ENCODE measurements around the gene CGA.
"Not testable (repeated sequence)": the region's sequence is repeated elsewhere in the genome, so short reads cannot be mapped to it uniquely, and the experiment has no call there.

Gene CGA

DNA sequence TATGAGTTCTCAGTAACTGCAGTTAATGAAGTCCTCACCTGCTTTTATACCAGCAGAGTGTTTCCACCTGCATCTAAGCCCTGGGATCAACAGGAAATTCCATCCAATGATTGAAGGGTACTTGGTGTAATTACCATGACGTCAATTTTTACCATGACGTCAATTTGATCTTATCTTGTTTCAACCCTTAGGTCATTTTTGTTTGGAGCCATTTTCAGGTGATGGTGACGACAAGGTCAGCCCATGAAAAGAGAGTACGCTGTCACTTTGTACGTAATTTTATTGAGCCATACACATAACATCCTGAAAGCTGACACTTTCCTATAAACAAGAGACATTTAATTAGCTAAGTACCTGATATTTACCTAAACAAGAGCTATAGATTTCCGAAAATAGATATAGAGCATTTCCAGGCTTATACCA, at the start of gene CGA:
TSS of gene CGA (minus strand) at position 20 of the 423 bp plus-strand sequence. CDS start 6,906 bp downstream, outside the sequence.
- Mint-ChIP-seq H3K9me3 (no peaks in the 10 kb centered on the region), H3K27ac (no peak within 1 kb of the TSS), H3K36me3 (no peaks in the 10 kb centered on the region), H3K4me3 (no peak within 1 kb of the TSS), H3K4me1 (no peaks in the 10 kb centered on the region)
- DNase-seq (ENCODE audit: low spot score in 2 of 2) (no peak), ATAC-seq (no peak)

DNA sequence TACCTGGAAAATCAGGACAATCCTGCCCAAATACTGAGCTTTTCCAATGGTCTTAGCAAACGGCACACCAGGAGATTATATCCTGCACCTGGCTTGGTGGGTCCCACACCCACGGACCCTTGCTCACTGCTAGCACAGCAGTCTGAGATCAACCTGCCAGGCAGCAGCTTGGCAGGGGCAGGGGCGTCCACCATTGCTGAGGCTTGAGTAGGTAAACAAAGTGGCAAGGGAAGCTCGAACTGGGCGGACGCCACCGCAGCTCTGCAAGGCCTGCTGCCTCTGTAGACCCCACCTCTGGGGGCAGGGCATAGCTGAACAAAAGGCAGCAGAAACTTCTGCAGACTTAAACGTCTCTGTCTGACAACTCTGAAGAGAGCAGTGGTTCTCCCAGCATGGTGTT, 45.0 kb upstream of the CGA start:
- not testable (repeated sequence) for H3K27ac Mint-ChIP-seq; H3K9me3 Mint-ChIP-seq; ATAC-seq; H3K36me3 Mint-ChIP-seq; H3K4me3 Mint-ChIP-seq; DNase-seq (ENCODE audit: low spot score in 2 of 2); H3K4me1 Mint-ChIP-seq

DNA sequence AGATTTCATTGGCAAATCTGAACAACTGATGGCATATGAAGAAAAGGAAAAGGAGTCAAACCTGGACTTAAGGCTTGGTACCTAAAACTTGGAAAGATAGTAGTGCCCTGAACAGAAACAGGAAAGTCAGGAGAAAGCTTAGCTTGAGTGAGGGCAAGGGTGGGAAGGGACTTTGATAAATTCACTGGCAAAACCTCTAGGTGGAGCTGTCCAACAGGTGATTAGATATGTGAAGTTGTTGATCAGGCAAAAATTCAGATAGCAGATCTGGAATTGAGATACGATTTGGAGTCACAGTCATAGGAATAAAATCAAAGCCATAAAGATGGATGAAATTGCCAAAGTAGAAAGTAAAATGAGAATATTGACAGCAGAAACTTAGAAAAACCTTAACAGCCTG, 44.3 kb upstream of the CGA start:
- ATAC-seq: peak; percentile 73
- Mint-ChIP-seq H3K9me3 (no peaks in the 10 kb centered on the region), H3K4me3 (no peak overlapping the region), H3K27ac (no peak overlapping the region), H3K4me1 (no peaks in the 10 kb centered on the region), H3K36me3 (no peaks in the 10 kb centered on the region)
- DNase-seq (ENCODE audit: low spot score in 2 of 2): peak in 1 of 2 donors; percentile 23

DNA sequence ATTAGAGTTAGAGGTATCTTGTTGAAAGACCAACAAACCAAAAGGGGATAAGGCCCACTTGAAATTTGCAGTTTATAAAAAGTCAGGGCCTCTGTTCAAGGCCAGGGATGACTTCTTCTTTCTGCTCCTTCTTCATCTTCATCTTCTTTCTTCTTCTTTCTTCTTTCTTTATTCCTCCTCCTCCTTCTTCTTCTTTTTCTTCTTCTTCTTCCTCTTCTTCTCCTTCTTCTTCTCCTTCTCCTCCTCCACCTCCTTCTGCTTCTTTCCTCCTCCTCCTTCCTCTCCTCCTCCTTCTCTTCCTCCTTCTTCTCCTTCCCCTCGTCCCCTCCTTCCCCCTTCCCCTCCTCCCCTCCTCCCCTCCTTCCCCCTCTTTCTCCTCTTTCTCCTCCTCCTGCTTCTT, 42.1 kb upstream of the CGA start:
- ATAC-seq (no peak), DNase-seq (ENCODE audit: low spot score in 2 of 2) (no peak)
- no peaks in the 10 kb centered on the region for H3K36me3 Mint-ChIP-seq
- H3K9me3 Mint-ChIP-seq: no peaks in the 10 kb centered on the region
- no peak overlapping the region for H3K4me3 Mint-ChIP-seq
- no peaks in the 10 kb centered on the region for H3K4me1 Mint-ChIP-seq
- H3K27ac Mint-ChIP-seq: no peak overlapping the region

DNA sequence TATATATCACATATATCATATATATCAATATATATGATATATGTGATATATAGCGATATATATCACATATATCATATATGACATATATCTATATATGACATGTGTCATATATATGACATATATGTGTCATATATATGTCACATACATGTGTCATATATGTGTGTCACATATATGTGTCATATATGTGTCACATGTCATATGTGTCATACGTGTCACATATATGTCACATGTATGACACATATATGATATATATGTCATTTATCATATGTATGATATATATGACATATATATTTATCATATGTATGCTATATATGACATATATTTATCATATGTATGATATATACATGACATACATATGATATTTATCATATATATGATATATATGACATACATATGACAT, 32.8 kb upstream of the CGA start:
- ATAC-seq (no peak), DNase-seq (ENCODE audit: low spot score in 2 of 2) (no peak)
- no peaks in the 10 kb centered on the region for H3K9me3 Mint-ChIP-seq
- H3K27ac Mint-ChIP-seq: no peak overlapping the region
- no peaks in the 10 kb centered on the region for H3K4me1 Mint-ChIP-seq
- no peaks in the 10 kb centered on the region for H3K36me3 Mint-ChIP-seq
- no peak overlapping the region for H3K4me3 Mint-ChIP-seq

DNA sequence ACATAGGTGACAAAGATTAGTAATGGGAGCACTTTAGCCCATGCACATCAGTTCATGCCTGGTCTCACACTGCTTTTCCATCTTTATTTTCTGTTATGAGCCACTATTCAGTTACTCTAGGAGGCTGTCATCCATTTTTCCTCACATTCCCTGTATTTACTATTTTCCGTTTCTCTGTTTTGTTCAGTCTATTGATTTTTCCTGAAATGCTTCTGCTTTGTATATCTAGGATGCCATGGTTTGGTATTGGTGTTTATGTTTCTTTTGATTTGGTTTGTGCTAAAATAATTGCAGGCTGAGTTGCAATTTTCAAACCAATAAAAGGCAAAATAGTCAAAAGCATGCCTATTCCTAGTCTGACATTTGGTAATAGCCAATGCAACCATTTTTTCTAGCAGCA, 31.6 kb upstream of the CGA start:
- Mint-ChIP-seq H3K27ac (no peak overlapping the region), H3K36me3 (no peaks in the 10 kb centered on the region), H3K4me1 (no peaks in the 10 kb centered on the region), H3K4me3 (no peak overlapping the region), H3K9me3 (no peaks in the 10 kb centered on the region)
- ATAC-seq (no peak), DNase-seq (ENCODE audit: low spot score in 2 of 2) (no peak)

DNA sequence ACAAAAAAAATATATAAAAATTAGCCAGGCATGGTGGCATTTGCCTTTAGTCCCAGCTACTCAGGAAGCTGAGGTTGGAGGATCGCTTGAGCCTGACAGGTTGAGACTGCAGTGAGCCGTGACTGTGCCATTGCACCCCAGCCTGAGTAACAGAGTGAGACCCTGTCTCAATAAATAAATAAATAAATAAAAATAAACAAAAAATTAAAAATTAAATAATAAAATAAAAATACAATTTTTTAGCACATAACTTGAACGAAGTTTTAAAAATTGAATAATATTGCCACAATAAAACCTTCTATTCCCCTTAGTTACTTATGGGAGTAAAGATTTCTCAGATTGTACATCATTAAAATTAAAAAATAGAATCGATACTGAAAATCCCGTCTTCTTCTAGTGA, 29.2 kb upstream of the CGA start:
- Mint-ChIP-seq H3K36me3 (no peaks in the 10 kb centered on the region), H3K27ac (no peak overlapping the region), H3K9me3 (no peaks in the 10 kb centered on the region), H3K4me3 (no peak overlapping the region), H3K4me1 (no peaks in the 10 kb centered on the region)
- ATAC-seq (no peak), DNase-seq (ENCODE audit: low spot score in 2 of 2) (no peak)

DNA sequence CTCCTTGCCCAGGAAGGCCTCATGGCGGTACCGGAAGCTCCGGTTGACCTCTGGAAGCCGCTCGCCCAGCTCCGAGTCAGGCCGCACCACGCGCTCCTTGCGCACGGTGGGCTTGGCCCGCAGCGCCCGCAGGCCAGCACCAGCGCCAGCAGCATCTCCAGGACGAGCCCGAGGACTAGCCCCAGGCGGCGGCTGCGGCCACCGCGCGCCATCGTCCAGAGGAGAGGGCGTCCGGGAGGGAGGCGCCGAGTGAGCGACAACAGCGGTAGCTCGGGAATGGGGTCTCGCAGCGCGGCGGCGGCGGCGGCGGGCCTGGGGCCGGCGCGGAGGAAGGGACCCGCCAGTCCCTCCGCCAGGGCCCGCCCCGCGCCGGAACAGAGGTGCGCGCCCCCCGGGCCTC, 27.6 kb upstream of the CGA start:
- H3K27ac Mint-ChIP-seq: no peak overlapping the region
- H3K36me3 Mint-ChIP-seq: no peaks in the 10 kb centered on the region
- no peak for ATAC-seq

DNA sequence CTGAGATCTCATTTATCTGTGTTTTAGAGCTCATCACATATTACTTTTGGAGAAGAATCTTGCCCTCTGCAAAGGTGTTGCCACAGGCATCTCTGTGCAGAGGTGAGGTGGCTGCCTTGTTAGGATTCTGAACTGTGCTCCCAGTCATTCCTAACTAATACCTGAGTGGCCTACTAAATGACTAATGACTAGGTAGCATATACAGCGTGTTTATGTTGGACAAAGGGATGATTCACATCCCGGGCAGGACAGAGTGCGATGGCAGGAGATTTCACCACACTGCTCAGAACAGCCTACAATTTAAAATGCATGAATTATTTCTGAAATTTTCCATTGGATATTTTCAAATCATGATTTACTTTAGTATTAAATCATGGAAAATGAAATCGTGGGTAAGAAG, 23.1 kb upstream of the CGA start:
- DNase-seq (ENCODE audit: low spot score in 2 of 2) (no peak), ATAC-seq (no peak)
- H3K4me1 Mint-ChIP-seq: peaks cover 6% of the 10 kb centered on the region
- H3K36me3 Mint-ChIP-seq: no peaks in the 10 kb centered on the region
- no peak overlapping the region for H3K27ac Mint-ChIP-seq
- H3K4me3 Mint-ChIP-seq: no peak overlapping the region
- no peaks in the 10 kb centered on the region for H3K9me3 Mint-ChIP-seq

More for the DNA sequence above, 27.6 kb upstream of the CGA start:
- no peak overlapping the region for H3K4me3 Mint-ChIP-seq
- H3K9me3 Mint-ChIP-seq: no peaks in the 10 kb centered on the region
- DNase-seq (ENCODE audit: low spot score in 2 of 2): no peak
- H3K4me1 Mint-ChIP-seq: no peaks in the 10 kb centered on the region

DNA sequence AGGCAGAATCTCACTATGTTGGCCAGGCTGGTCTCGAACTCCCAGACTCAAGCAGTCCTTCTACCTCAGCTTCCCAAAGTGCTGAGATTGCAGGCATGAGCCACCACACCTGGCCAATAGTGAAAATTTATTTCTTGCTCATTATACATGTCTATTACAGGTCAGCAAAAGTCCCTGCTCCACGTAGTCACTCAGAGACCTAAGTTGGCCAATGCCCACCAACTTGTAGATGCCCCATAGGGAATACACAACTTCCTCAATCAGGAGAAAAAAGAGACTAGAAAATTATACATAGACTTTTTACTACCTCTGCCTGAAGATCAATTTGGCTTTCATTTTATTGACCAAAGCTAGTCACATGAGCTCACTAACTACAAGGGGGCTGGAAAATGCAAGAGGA, 22.0 kb upstream of the CGA start:
- ATAC-seq: no peak
- no peaks in the 10 kb centered on the region for H3K9me3 Mint-ChIP-seq
- DNase-seq (ENCODE audit: low spot score in 2 of 2): no peak
- no peak overlapping the region for H3K27ac Mint-ChIP-seq
- H3K4me3 Mint-ChIP-seq: no peak overlapping the region
- H3K36me3 Mint-ChIP-seq: no peaks in the 10 kb centered on the region
- peaks cover 6% of the 10 kb centered on the region for H3K4me1 Mint-ChIP-seq

DNA sequence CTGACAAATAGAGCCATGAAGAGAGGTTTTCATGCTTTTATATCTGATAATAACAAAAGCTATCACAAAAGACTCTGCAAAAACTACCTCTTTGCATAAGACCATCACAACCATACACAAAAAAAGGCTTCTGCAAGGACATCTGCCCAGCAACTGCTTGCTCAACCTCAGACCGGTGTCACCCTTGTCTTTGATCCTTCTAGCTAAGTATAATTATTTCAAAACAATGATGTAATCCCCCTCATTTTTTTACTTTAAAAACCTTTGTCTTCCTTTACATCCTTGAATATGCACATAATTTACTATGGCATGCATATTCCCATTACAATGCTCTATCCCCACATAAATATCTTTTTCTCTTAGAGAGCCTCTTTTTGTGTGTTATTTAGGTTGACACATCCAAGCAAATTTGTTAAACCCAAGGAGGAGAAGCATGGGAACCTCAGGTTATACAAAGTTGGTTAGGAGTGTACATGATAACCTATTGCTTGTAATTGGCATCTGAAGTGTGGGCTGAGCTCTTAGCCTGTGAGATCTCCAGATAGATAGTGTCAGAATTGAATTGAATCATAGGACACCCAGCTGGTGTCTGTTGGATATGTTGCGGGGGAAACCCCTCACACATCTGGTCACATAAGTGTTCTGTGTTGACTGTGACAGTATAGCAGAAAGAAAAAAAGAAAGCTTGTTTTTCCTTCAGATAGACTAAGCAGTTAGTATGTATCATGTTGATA, 20.7 kb upstream of the CGA start:
- DNase-seq (ENCODE audit: low spot score in 2 of 2) (no peak), ATAC-seq (peak; percentile 98)
- Mint-ChIP-seq H3K4me3 (no peak overlapping the region), H3K27ac (peak overlapping the region; percentile 6), H3K36me3 (no peaks in the 10 kb centered on the region), H3K4me1 (peaks cover 6% of the 10 kb centered on the region), H3K9me3 (no peaks in the 10 kb centered on the region)

DNA sequence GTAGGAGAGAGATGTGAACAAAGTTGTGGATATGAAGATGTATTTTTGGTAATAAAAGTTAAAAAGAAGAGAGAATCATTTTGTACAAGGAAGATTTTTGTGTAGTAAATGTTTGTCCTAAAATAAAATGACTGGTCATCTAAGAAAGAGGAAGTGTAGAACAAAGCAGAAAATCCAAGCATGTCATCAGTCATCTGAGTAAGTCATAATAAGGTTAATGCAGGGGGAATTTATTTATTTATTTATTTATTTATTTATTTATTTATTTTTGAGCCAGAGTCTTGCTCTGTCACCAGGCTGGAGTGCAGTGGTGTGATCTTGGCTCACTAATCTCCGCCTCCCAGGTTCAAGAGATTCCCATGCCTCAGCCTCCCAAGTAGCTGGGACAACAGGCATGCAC, 15.7 kb upstream of the CGA start:
- Mint-ChIP-seq H3K9me3 (no peaks in the 10 kb centered on the region), H3K27ac (no peak overlapping the region), H3K4me1 (peaks cover 3% of the 10 kb centered on the region), H3K36me3 (no peaks in the 10 kb centered on the region), H3K4me3 (no peak overlapping the region)
- DNase-seq (ENCODE audit: low spot score in 2 of 2) (no peak), ATAC-seq (no peak)

DNA sequence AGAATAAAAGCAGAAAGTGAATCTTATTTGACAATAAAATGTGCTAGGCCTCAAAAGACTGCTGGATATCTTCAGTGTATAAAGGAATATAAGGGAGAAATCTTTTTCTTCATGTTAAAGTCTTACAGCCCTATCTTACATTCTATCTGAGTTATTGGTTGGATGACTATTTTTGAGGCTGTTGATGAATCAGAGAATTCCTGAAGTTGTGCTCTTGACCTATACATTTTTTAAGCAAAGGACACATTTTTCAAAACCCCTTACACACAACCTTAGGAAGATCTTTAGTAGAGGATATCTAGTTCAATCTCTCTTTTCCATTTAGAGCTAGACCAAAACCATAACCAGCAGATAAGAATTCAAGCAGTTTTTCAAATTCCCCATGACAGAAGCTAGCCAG, 10.9 kb upstream of the CGA start:
- Mint-ChIP-seq H3K36me3 (no peaks in the 10 kb centered on the region), H3K4me3 (no peak overlapping the region), H3K9me3 (no peaks in the 10 kb centered on the region), H3K27ac (no peak overlapping the region), H3K4me1 (no peaks in the 10 kb centered on the region)
- ATAC-seq (no peak), DNase-seq (ENCODE audit: low spot score in 2 of 2) (no peak)

DNA sequence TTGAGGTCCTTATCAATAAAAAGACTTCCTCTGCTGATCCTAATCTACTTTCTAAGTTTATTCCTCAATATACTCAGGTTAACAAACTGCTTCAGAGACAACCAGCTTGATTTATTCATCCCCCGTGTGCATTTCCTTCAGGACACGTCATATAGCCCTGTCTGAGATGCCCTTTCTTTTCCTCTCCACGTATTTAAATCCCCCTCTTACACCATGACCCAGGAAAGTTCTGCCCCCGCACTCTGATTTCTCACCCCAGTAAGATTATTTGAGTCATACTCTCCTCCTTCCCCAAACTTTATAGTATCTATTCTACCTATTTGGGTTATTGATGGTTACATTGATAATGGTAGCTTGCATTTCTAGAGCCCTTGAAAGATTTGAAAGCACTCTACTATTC, 9.8 kb upstream of the CGA start:
- Mint-ChIP-seq H3K9me3 (no peaks in the 10 kb centered on the region), H3K36me3 (no peaks in the 10 kb centered on the region), H3K4me3 (no peak overlapping the region), H3K4me1 (no peaks in the 10 kb centered on the region), H3K27ac (no peak overlapping the region)
- ATAC-seq (peak; percentile 48), DNase-seq (ENCODE audit: low spot score in 2 of 2) (no peak)

DNA sequence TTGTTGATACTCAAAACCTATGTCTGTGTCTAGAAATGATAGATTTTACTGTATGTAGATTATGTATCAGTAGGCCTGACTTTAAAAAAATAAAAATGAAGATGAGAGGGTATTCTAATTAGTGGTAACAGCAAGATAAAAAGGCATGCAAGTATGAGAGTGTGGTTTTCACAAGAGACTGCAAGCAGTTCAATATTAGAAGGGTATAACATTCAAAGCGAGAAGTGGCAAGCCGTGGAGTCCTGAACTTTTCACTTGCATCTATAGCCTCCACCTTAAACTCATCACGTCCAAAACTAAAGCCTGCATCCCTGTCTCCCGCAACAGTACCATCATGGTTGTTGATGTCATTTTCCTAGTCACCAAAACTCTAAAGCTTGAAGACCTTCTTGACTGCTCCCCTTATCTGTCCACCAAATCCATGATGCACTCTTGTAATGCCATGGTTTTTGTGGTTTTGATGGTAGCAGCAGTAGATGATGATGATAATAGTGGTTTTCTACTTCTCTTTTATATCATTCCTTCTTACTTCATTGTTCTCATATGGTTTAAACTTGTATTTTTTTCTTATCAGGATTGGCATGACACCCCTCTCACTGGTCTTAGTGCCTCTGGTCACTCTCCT, 9.2 kb upstream of the CGA start:
- ATAC-seq (peak; percentile 74), DNase-seq (ENCODE audit: low spot score in 2 of 2) (no peak)
- no peak overlapping the region for H3K27ac Mint-ChIP-seq
- no peaks in the 10 kb centered on the region for H3K36me3 Mint-ChIP-seq
- H3K4me3 Mint-ChIP-seq: no peak overlapping the region
- no peaks in the 10 kb centered on the region for H3K4me1 Mint-ChIP-seq
- H3K9me3 Mint-ChIP-seq: no peaks in the 10 kb centered on the region

DNA sequence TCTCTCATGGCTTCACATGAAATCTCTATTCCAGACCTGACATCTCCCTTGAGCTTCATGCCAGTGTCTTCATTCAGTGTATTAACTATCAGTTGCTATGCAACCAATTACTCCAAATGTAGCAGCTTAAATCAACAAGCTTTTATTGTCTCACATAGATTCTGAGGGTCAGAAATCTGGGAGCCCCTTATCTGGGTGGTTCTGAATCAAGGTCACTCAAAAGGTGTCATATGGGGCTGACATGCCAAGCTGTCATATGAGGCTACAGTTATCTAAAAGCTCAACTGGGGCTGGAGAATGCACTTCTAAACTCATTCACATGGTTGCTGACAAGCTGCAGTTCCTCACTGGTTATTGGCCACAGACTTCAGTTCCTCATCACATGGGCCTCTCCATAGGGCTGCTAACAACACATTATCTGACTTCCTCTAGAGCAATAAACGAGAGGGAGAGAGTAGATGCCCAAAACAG, 7.3 kb upstream of the CGA start:
- Mint-ChIP-seq H3K36me3 (no peaks in the 10 kb centered on the region), H3K4me1 (no peaks in the 10 kb centered on the region), H3K27ac (no peak overlapping the region), H3K4me3 (no peak overlapping the region), H3K9me3 (no peaks in the 10 kb centered on the region)
- DNase-seq (ENCODE audit: low spot score in 2 of 2) (no peak), ATAC-seq (no peak)
